ENCODE measurements around the gene TEX2. TPM values are rescaled to one million over a fixed set of nuclear protein-coding genes. Genes with fewer than 3 reads are reported as not detected.

TEX2 gene
- total and polyA plus RNA-seq, 7 donors = 4.6 to 50.7 (median 39.3) TPM

GRCh38 chr17:64256913-64257807 lies 5.9 kb downstream of the TEX2 start:
- 89 to 92% methylated on average over 9 of the region's 9 CpGs for WGBS, 2 donors
- TF ChIP-seq EP300 (IDR thresholded peaks at IDR 0.05) (no peak), POLR2A (IDR thresholded peaks at IDR 0.05) (no peak), CTCF (IDR thresholded peaks at IDR 0.05) (no peak), POLR2AphosphoS5 (IDR thresholded peaks at IDR 0.05) (no peak)
- intact Hi-C loops (cut with DNase I) = no loop called here
- Histone ChIP-seq H3K9me3 (no peaks in the 10 kb centered on the region), H3K27me3 (no peaks in the 10 kb centered on the region), H3K36me3 (no peaks in the 10 kb centered on the region), H3K27ac (no peak overlapping the region), H3K4me1 (peaks cover 0 to 32% (median 24%) of the 10 kb centered on the region in 4 donors), H3K4me3 (no peak overlapping the region)
- DNase-seq = no peak

- TF ChIP-seq POLR2AphosphoS5 (IDR thresholded peaks at IDR 0.05) (no peak), EP300 (IDR thresholded peaks at IDR 0.05) (no peak), CTCF (IDR thresholded peaks at IDR 0.05) (no peak), POLR2A (IDR thresholded peaks at IDR 0.05) (no peak)
- Histone ChIP-seq H3K4me1 (peaks cover 0 to 20% (median 13%) of the 10 kb centered on the region in 4 donors), H3K4me3 (no peak overlapping the region), H3K27me3 (no peaks in the 10 kb centered on the region), H3K9me3 (no peaks in the 10 kb centered on the region), H3K27ac (no peak overlapping the region), H3K36me3 (no peaks in the 10 kb centered on the region)
- intact Hi-C loops (cut with DNase I) = no loop called here
- no peak for DNase-seq
- 81 to 89% methylated on average over 6 of the region's 6 CpGs for WGBS, 2 donors
Observed at GRCh38 chr17:64255764-64256163, 7.3 kb downstream of the TEX2 start.

GRCh38 chr17:64254755-64255154 lies 8.3 kb downstream of the TEX2 start:
- H3K4me3 ChIP-seq = no peak overlapping the region
- H3K27me3 ChIP-seq = no peaks in the 10 kb centered on the region
- 91 to 93% methylated on average over 2 of the region's 2 CpGs for WGBS, 2 donors
- intact Hi-C loops (cut with DNase I) = no loop called here
- H3K36me3 ChIP-seq = no peaks in the 10 kb centered on the region
- no peak for TF ChIP-seq CTCF (IDR thresholded peaks at IDR 0.05)
- no peak for TF ChIP-seq POLR2AphosphoS5 (IDR thresholded peaks at IDR 0.05)
- no peak for TF ChIP-seq POLR2A (IDR thresholded peaks at IDR 0.05)
- no peak for TF ChIP-seq EP300 (IDR thresholded peaks at IDR 0.05)
- no peak for DNase-seq
- H3K9me3 ChIP-seq = no peaks in the 10 kb centered on the region
- H3K27ac ChIP-seq = no peak overlapping the region
- peaks cover 0 to 10% (median 3%) of the 10 kb centered on the region in 4 donors for H3K4me1 ChIP-seq

DNA sequence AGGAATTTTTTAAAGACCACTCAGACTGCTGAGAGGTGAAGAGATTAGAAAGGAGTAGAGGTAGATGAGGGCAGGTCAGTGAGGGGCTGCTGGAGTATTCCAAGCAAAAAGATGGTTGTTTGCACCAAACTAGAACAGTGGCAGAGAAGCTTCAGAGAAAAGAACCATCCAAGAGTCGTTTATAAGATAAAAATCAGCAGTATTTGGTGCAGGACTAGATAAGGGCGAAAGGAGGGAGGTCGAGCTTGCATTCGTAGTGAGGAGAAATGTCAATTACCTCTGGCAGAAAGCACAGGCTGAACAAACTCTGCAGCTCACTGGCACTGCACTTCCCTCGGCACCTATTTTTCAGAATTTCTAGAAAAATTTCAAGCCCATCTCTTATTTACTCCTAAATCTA lies 9.6 kb downstream of the TEX2 start:
- DNase-seq = no peak
- H3K36me3 ChIP-seq = no peaks in the 10 kb centered on the region
- H3K4me3 ChIP-seq = no peak overlapping the region
- H3K27ac ChIP-seq = no peak overlapping the region
- intact Hi-C loops (cut with DNase I) = no loop called here
- H3K9me3 ChIP-seq = no peaks in the 10 kb centered on the region
- peaks cover 0 to 6% (median 0%) of the 10 kb centered on the region in 4 donors for H3K4me1 ChIP-seq
- H3K27me3 ChIP-seq = no peaks in the 10 kb centered on the region
- no peak for TF ChIP-seq EP300 (IDR thresholded peaks at IDR 0.05)
- no peak for TF ChIP-seq CTCF (IDR thresholded peaks at IDR 0.05)
- no peak for TF ChIP-seq POLR2AphosphoS5 (IDR thresholded peaks at IDR 0.05)
- WGBS, 2 donors = 84 to 85% methylated on average over 5 of the region's 5 CpGs

All from sigmoid colon (tissue), 7 donors.